ENCODE data around the gene TNXB. TPM values are rescaled to one million over a fixed set of nuclear protein-coding genes. Genes with fewer than 3 reads are reported as not detected.

Gene TNXB
- total RNA-seq, 2 donors from 2014 or later, result 4.0 to 9.3 TPM

- Mint-ChIP-seq H3K27me3 (ENCODE audit: insufficient read depth) (peaks cover 38% of the 10 kb centered on the region), H3K4me1 (peaks cover 3% of the 10 kb centered on the region), H3K27ac (no peak overlapping the region), H3K9me3 (no peaks in the 10 kb centered on the region), H3K36me3 (ENCODE audit: low read depth) (no peaks in the 10 kb centered on the region), H3K4me3 (no peak overlapping the region)
- Histone ChIP-seq H3K27me3 (ENCODE audit: control insufficient read depth, insufficient read depth, low read length, poor library complexity, severe bottlenecking) (peaks cover 23% of the 10 kb centered on the region), H3K9ac (ENCODE audit: extremely low read depth, low read length, poor library complexity, severe bottlenecking) (no peak overlapping the region), H3K4me3 (ENCODE audit: low read length) (no peak overlapping the region), H3K36me3 (ENCODE audit: control insufficient read depth, insufficient read depth, low read length) (no peaks in the 10 kb centered on the region), H3K4me1 (ENCODE audit: control insufficient read depth, insufficient read depth, low read length) (no peaks in the 10 kb centered on the region), H3K9me3 (ENCODE audit: control insufficient read depth, low read length) (no peaks in the 10 kb centered on the region), H3K27ac (ENCODE audit: low read depth, low read length) (no peak overlapping the region)
- 88 to 90% methylated on average over 2 of the region's 2 CpGs for WGBS, 2 experiments (ENCODE audit: insufficient coverage in 1 of 2, insufficient read length in 1 of 2)
- DNase-seq, result no peak
- TF ChIP-seq CTCF (conservative IDR thresholded peaks at IDR 0.05), result no peak
Measured at GRCh38 chr6:32084780-32085179, 24.4 kb downstream of the TNXB start.

- no peak for DNase-seq
- no peak overlapping the region for H3K27ac Mint-ChIP-seq
- TF ChIP-seq CTCF (conservative IDR thresholded peaks at IDR 0.05), result no peak
- no peaks in the 10 kb centered on the region for H3K36me3 Mint-ChIP-seq (ENCODE audit: low read depth)
- Histone ChIP-seq H3K4me3 (ENCODE audit: low read length) (no peak overlapping the region), H3K36me3 (ENCODE audit: control insufficient read depth, insufficient read depth, low read length) (no peaks in the 10 kb centered on the region), H3K27ac (ENCODE audit: low read depth, low read length) (no peak overlapping the region), H3K4me1 (ENCODE audit: control insufficient read depth, insufficient read depth, low read length) (no peaks in the 10 kb centered on the region), H3K9me3 (ENCODE audit: control insufficient read depth, low read length) (no peaks in the 10 kb centered on the region), H3K9ac (ENCODE audit: extremely low read depth, low read length, poor library complexity, severe bottlenecking) (no peak overlapping the region), H3K27me3 (ENCODE audit: control insufficient read depth, insufficient read depth, low read length, poor library complexity, severe bottlenecking) (peaks cover 16% of the 10 kb centered on the region)
- 93% methylated on average over 18 to 22 of the region's 22 CpGs for WGBS, 2 experiments (ENCODE audit: insufficient coverage in 1 of 2, insufficient read length in 1 of 2)
- peaks cover 3% of the 10 kb centered on the region for H3K4me1 Mint-ChIP-seq
- no peaks in the 10 kb centered on the region for H3K9me3 Mint-ChIP-seq
- H3K27me3 Mint-ChIP-seq (ENCODE audit: insufficient read depth), result peaks cover 31% of the 10 kb centered on the region
- H3K4me3 Mint-ChIP-seq, result no peak overlapping the region
Measured at GRCh38 chr6:32083812-32084768, 25.0 kb downstream of the TNXB start.

GRCh38 chr6:32082935-32083334 lies 26.2 kb downstream of the TNXB start:
- Histone ChIP-seq H3K27me3 (ENCODE audit: control insufficient read depth, insufficient read depth, low read length, poor library complexity, severe bottlenecking) (peaks cover 12% of the 10 kb centered on the region), H3K4me3 (ENCODE audit: low read length) (no peak overlapping the region), H3K36me3 (ENCODE audit: control insufficient read depth, insufficient read depth, low read length) (no peaks in the 10 kb centered on the region), H3K9ac (ENCODE audit: extremely low read depth, low read length, poor library complexity, severe bottlenecking) (no peak overlapping the region), H3K9me3 (ENCODE audit: control insufficient read depth, low read length) (no peaks in the 10 kb centered on the region), H3K27ac (ENCODE audit: low read depth, low read length) (no peak overlapping the region), H3K4me1 (ENCODE audit: control insufficient read depth, insufficient read depth, low read length) (no peaks in the 10 kb centered on the region)
- WGBS, 2 experiments (ENCODE audit: insufficient coverage in 1 of 2, insufficient read length in 1 of 2), result 87 to 91% methylated on average over 7 to 9 of the region's 9 CpGs
- H3K9me3 Mint-ChIP-seq, result no peaks in the 10 kb centered on the region
- no peak overlapping the region for H3K27ac Mint-ChIP-seq
- TF ChIP-seq CTCF (conservative IDR thresholded peaks at IDR 0.05), result no peak
- no peak overlapping the region for H3K4me3 Mint-ChIP-seq
- DNase-seq, result no peak
- no peaks in the 10 kb centered on the region for H3K36me3 Mint-ChIP-seq (ENCODE audit: low read depth)
- H3K27me3 Mint-ChIP-seq (ENCODE audit: insufficient read depth), result peaks cover 31% of the 10 kb centered on the region
- H3K4me1 Mint-ChIP-seq, result no peaks in the 10 kb centered on the region

All from endodermal cell (in vitro differentiated cells).